Measurements from ENCODE around the gene ZNF664. TPM values are rescaled to one million over a fixed set of nuclear protein-coding genes. Genes with fewer than 3 reads are reported as not detected.
A peak's percentile ranks its signal among the peaks of the same experiment; 100 is the strongest.

The ZNF664 gene
- total and polyA plus RNA-seq, 2 of the 4 experiments (the other 2 are of a cell fraction) = 29.9 to 32.6 TPM

DNA sequence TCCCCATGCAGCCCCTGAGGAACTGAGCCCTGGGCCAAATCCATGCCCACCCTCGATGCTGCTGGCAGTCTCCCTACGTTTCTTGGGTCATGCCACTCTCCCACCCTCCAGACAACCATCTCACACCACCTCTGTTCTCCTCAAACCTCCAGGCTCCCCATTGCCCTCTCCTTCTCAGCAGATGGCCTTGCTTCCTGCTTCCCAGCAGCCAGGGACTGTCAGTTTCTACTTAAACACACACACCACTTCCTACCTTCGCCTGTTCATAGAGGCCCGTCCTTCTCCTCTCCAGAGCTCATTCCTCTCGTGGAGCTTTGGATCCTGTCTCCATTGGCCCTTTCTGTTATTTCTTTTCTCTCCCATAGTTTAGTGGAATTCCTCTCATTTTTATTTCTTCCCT, 27.1 kb downstream of the ZNF664 start:
- no peak overlapping the region for H3K14ac ChIP-seq (replicated peaks; ENCODE audit: low read depth, low read length)
- H3K9me1 ChIP-seq (ENCODE audit: insufficient read depth, low read length) = peaks cover 39% of the 10 kb centered on the region
- no TSS peak for BruUV-seq (replicated peaks)
- peaks cover 4% of the 10 kb centered on the region; the same call in 1 of the 2 replicates for H3K36me3 ChIP-seq (ENCODE audit: control insufficient read depth, insufficient read depth, low read length)
- no peak overlapping the region for H2AFZ ChIP-seq (replicated peaks; ENCODE audit: low read length, poor library complexity)
- peaks cover 34% of the 10 kb centered on the region for H3K4me1 ChIP-seq (ENCODE audit: control insufficient read depth, insufficient read depth, low read length)
- H3K9ac ChIP-seq (ENCODE audit: low read depth, low read length) = no peak overlapping the region
- intact Hi-C loops (cut with micrococcal nuclease) = no loop called here
- CTCF ChIA-PET = no interaction called here
- H4K91ac ChIP-seq (ENCODE audit: insufficient read depth, low read depth, low read length) = no peak overlapping the region
- H2AK9ac ChIP-seq (replicated peaks; ENCODE audit: low read depth, low read length, poor library complexity) = no peak overlapping the region
- H3K27ac ChIP-seq (ENCODE audit: insufficient read depth, low read length) = no peak overlapping the region
- ATAC-seq (ENCODE audit: low read depth) = no peak
- H3K27me3 ChIP-seq (ENCODE audit: control insufficient read depth, insufficient read depth, low read length) = no peaks in the 10 kb centered on the region
- H3K4me2 ChIP-seq (ENCODE audit: low read depth, low read length) = no peak overlapping the region
- peaks cover 17% of the 10 kb centered on the region; the same call in 1 of the 2 replicates for H4K20me1 ChIP-seq (ENCODE audit: insufficient read depth, low read length)
- H3K79me1 ChIP-seq (ENCODE audit: low read depth in 1 of 2, low read length in 2 of 2) = peaks cover 46 to 81% of the 10 kb centered on the region in 2 experiments
- DNase-seq = no peak
- H4K5ac ChIP-seq (ENCODE audit: low read depth, low read length) = no peak overlapping the region
- H3K56ac ChIP-seq (ENCODE audit: extremely low read depth, insufficient read depth, low read length) = no peak overlapping the region
- no peak overlapping the region for H2BK120ac ChIP-seq (ENCODE audit: low read depth, low read length)
- no peak overlapping the region for H3K23ac ChIP-seq (ENCODE audit: low read depth, low read length)
- H2BK20ac ChIP-seq (ENCODE audit: low read depth, low read length) = no peak overlapping the region
- no peak overlapping the region for H3K4ac ChIP-seq (ENCODE audit: low read depth, low read length)
- peak overlapping the region; percentile 46; the same call in 1 of the 2 replicates for H3K18ac ChIP-seq (ENCODE audit: low read depth, low read length)
- H2BK15ac ChIP-seq (ENCODE audit: low read depth, low read length) = no peak overlapping the region; the same call in 2 of the 3 replicates
- TF ChIP-seq CEBPB (IDR thresholded peaks at IDR 0.05; ENCODE audit: low read depth, low read length) (no peak), MAZ (IDR thresholded peaks at IDR 0.05; ENCODE audit: borderline replicate concordance, low read depth, low read length) (no peak), BHLHE40 (IDR thresholded peaks at IDR 0.05; ENCODE audit: low read depth, low read length) (no peak), NFE2L2 (IDR thresholded peaks at IDR 0.05; ENCODE audit: low read depth, low read length) (no peak), SMC3 (IDR thresholded peaks at IDR 0.05; ENCODE audit: low read depth, low read length) (no peak), FOS (IDR thresholded peaks at IDR 0.05; ENCODE audit: low read depth, low read length) (no peak), MAFK (IDR thresholded peaks at IDR 0.05; ENCODE audit: low read depth, low read length) (no peak), RAD21 (IDR thresholded peaks at IDR 0.05; ENCODE audit: low read length) (no peak), CHD1 (IDR thresholded peaks at IDR 0.05; ENCODE audit: low read depth, low read length) (no peak), POLR2A (IDR thresholded peaks at IDR 0.05; ENCODE audit: low read depth, low read length) (no peak), RFX5 (IDR thresholded peaks at IDR 0.05; ENCODE audit: low read depth, low read length) (no peak), MXI1 (IDR thresholded peaks at IDR 0.05; ENCODE audit: borderline replicate concordance, low read depth, low read length) (no peak), RCOR1 (IDR thresholded peaks at IDR 0.05; ENCODE audit: insufficient replicate concordance, low read length) (no peak)
- TF ChIP-seq, protein P1, sequence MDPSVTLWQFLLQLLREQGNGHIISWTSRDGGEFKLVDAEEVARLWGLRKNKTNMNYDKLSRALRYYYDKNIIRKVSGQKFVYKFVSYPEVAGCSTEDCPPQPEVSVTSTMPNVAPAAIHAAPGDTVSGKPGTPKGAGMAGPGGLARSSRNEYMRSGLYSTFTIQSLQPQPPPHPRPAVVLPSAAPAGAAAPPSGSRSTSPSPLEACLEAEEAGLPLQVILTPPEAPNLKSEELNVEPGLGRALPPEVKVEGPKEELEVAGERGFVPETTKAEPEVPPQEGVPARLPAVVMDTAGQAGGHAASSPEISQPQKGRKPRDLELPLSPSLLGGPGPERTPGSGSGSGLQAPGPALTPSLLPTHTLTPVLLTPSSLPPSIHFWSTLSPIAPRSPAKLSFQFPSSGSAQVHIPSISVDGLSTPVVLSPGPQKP (IDR thresholded peaks at IDR 0.05; ENCODE audit: borderline replicate concordance, low read depth, low read length) = no peak
- TF ChIP-seq, protein P2, sequence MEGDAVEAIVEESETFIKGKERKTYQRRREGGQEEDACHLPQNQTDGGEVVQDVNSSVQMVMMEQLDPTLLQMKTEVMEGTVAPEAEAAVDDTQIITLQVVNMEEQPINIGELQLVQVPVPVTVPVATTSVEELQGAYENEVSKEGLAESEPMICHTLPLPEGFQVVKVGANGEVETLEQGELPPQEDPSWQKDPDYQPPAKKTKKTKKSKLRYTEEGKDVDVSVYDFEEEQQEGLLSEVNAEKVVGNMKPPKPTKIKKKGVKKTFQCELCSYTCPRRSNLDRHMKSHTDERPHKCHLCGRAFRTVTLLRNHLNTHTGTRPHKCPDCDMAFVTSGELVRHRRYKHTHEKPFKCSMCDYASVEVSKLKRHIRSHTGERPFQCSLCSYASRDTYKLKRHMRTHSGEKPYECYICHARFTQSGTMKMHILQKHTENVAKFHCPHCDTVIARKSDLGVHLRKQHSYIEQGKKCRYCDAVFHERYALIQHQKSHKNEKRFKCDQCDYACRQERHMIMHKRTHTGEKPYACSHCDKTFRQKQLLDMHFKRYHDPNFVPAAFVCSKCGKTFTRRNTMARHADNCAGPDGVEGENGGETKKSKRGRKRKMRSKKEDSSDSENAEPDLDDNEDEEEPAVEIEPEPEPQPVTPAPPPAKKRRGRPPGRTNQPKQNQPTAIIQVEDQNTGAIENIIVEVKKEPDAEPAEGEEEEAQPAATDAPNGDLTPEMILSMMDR (conservative IDR thresholded peaks at IDR 0.05; ENCODE audit: low read depth, low read length) = no peak
- TF ChIP-seq, protein P3, sequence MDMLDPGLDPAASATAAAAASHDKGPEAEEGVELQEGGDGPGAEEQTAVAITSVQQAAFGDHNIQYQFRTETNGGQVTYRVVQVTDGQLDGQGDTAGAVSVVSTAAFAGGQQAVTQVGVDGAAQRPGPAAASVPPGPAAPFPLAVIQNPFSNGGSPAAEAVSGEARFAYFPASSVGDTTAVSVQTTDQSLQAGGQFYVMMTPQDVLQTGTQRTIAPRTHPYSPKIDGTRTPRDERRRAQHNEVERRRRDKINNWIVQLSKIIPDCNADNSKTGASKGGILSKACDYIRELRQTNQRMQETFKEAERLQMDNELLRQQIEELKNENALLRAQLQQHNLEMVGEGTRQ (IDR thresholded peaks at IDR 0.05; ENCODE audit: low read depth, low read length) = no peak
- H2AK5ac ChIP-seq (ENCODE audit: low read depth, low read length) = 0 out of 2 replicates have a peak overlapping the region, but pooled peaks have one; percentile 1
- no peak overlapping the region for H2BK5ac ChIP-seq (ENCODE audit: low read depth, low read length, poor library complexity, severe bottlenecking)
- in situ Hi-C loops (cut with MboI; ENCODE audit: low sequenced_read_pairs) = no loop called here
- H4K8ac ChIP-seq (ENCODE audit: low read depth in 2 of 2, low read length in 2 of 2) = no peak overlapping the region
- WGBS, 2 experiments (ENCODE audit: extremely low coverage in 2 of 2, insufficient read length in 1 of 2) = 69% methylated on average over 3 of the region's 5 CpGs; no CpG with 5 or more reads in 1 of the 2 experiments
- dilution Hi-C loops (cut with HindIII; ENCODE audit: low sequenced_read_pairs, unreplicated experiment) = no loop called here
- no peak overlapping the region for H3K4me3 ChIP-seq (ENCODE audit: insufficient read depth, low read depth, low read length)
- H3K9me3 ChIP-seq (ENCODE audit: control insufficient read depth, insufficient read depth, low read length) = no peaks in the 10 kb centered on the region
- POLR2A ChIA-PET (ENCODE audit: unreplicated experiment) = no interaction called here

Measured in IMR-90 (cell line).